HepG2 (cell line): ENCODE results near the gene ANTXR1. TPM values are rescaled to one million over a fixed set of nuclear protein-coding genes. Genes with fewer than 3 reads are reported as not detected.

Experiments used
- ATAC-seq: fragments of 200-7000 bp; cut with Tn5 transposase; 3 replicates; pipeline ENCODE4 v1.9.1; 2020; ENCODE audit warnings: mild to moderate bottlenecking, moderate library complexity
- BruUV-seq: library from RNA; stranded (reverse); fragments of 400-500 nt; replicated peaks from 2 replicates; lab custom pipeline; 2021; lab: Mats Ljungman, UMichigan
- CTCF ChIA-PET: fragments of 300-600 bp; formaldehyde crosslinking; extraction: SDS; loops from one replicate; lab custom pipeline; 2021; ENCODE audit warnings: low total read pairs, inconsistent platforms, low intra/inter-chr PET ratio; lab: Yijun Ruan, JAX
- POLR2A ChIA-PET: fragments of 350-600 bp; sonication (Branson Sonifier 250); formaldehyde crosslinking; loops from one replicate; lab custom pipeline; 2020; ENCODE audit warnings: antibody characterized with exemption, inconsistent platforms; lab: Yijun Ruan, JAX
- DNase-seq: peaks from one replicate; pipeline ENCODE4 v3.0.0-alpha.2; 2015; ENCODE audit warnings: low spot score
- FAIRE-seq: peaks from 3 replicates; lab custom pipeline; 2011; peaks lifted over from hg19 to GRCh38; lab: Jason Lieb, UNC
- H2AFZ ChIP-seq: one replicate; pipeline ENCODE4 v1.6.1; 2011; ENCODE audit warnings: low read length, inconsistent platforms
- H3K27ac ChIP-seq: fragments of 300-600 bp; 3 replicates; pipeline ENCODE4 v1.8.0; 2011; ENCODE audit warnings: mixed run types, mild to moderate bottlenecking, mixed read lengths, low read length, inconsistent platforms; ENCODE audit not compliant: insufficient read depth; ENCODE audit errors: extremely low read length
- H3K27me3 ChIP-seq, 2 experiments: fragments of 200-600 bp in 1 of 2; 2 replicates in 1 of 2; 3 replicates in 1 of 2; pipeline versions ENCODE4 v1.6.0 to v1.8.0; 2011; ENCODE audit warnings: low read length in 2 of 2, mild to moderate bottlenecking in 2 of 2, moderate library complexity in 2 of 2, inconsistent platforms in 1 of 2; ENCODE audit not compliant: insufficient read depth in 2 of 2, control insufficient read depth in 1 of 2
- H3K36me3 ChIP-seq, 2 experiments: fragments of 200-600 bp in 1 of 2; replicated peaks in 1 of 2; 2 replicates in 1 of 2; 3 replicates in 1 of 2; pipeline versions ENCODE4 v1.5.1 to v1.8.0; 2011; ENCODE audit warnings: low read length in 2 of 2, inconsistent platforms in 1 of 2; ENCODE audit not compliant: insufficient read depth in 2 of 2, control insufficient read depth in 1 of 2
- H3K4me1 ChIP-seq: 2 replicates; pipeline ENCODE4 v1.5.1; 2012; ENCODE audit warnings: low read length, inconsistent platforms; ENCODE audit not compliant: insufficient read depth
- H3K4me2 ChIP-seq: 2 replicates; pipeline ENCODE4 v1.6.0; 2011; ENCODE audit warnings: low read depth, low read length, inconsistent platforms
- H3K4me3 ChIP-seq, 3 experiments: fragments of 200-600 bp in 1 of 3; sonication (generic), shearing (Covaris generic) in 1 of 3; replicated peaks in 1 of 3; 2 replicates each; pipeline ENCODE4 v1.5.1; 2011 to 2016; ENCODE audit warnings: low read length in 3 of 3, inconsistent platforms in 2 of 3, low read depth in 2 of 3, mild to moderate bottlenecking in 2 of 3, control low read depth in 1 of 3, mixed read lengths in 1 of 3; ENCODE audit not compliant: insufficient read depth in 1 of 3
- H3K79me2 ChIP-seq: one replicate; pipeline ENCODE4 v1.6.1; 2011; ENCODE audit warnings: low read length, inconsistent platforms; ENCODE audit not compliant: insufficient read depth
- H3K9ac ChIP-seq: 2 replicates; pipeline ENCODE4 v1.6.0; 2011; ENCODE audit warnings: mild to moderate bottlenecking, low read depth, low read length, inconsistent platforms; ENCODE audit not compliant: insufficient read depth
- H3K9me3 ChIP-seq: 2 replicates; pipeline ENCODE4 v1.5.1; 2012; ENCODE audit warnings: mild to moderate bottlenecking, low read length
- H4K20me1 ChIP-seq: 2 replicates; pipeline ENCODE4 v1.6.0; 2011; ENCODE audit warnings: inconsistent platforms, mild to moderate bottlenecking, low read length, moderate library complexity; ENCODE audit not compliant: insufficient read depth
- ATF7-NPFF ChIP-seq: sonication (generic); formaldehyde crosslinking; IDR thresholded peaks from 2 replicates; pipeline ENCODE4 v1.8.1; 2023; ENCODE audit warnings: mild to moderate bottlenecking, low read depth, missing genetic modification reagents, moderate library complexity
- HOXA7 ChIP-seq: sonication (generic); formaldehyde crosslinking; IDR thresholded peaks from 2 replicates; pipeline ENCODE4 v1.8.1; 2022; ENCODE audit warnings: mild to moderate bottlenecking, missing genetic modification reagents, moderate library complexity
- ZNF34 ChIP-seq: sonication (generic); formaldehyde crosslinking; IDR thresholded peaks from 2 replicates; pipeline ENCODE4 v1.4.0; 2020; ENCODE audit warnings: mild to moderate bottlenecking, missing genetic modification reagents, borderline replicate concordance
- ZNF687 ChIP-seq: sonication (generic); formaldehyde crosslinking; IDR thresholded peaks from 2 replicates; pipeline ENCODE4 v1.5.1; 2020; ENCODE audit warnings: mild to moderate bottlenecking, missing genetic modification reagents, moderate library complexity
- WGBS: methylation state at CpG from one replicate; pipeline ENCODE4 v1.1.6; 2017; ENCODE audit warnings: low lambda C conversion rate; 5-methylcytosine and 5-hydroxymethylcytosine counted together
- in situ Hi-C: cut with HindIII; loops from 2 replicates; pipeline ENCODE4 v1.10.0; 2017; ENCODE audit warnings: low pct_unique_long_range_greater_than_20kb; ENCODE audit not compliant: extremely low pct_ligation_motif_present
- intact Hi-C: fragments of 100-400 bp; cut with micrococcal nuclease; formaldehyde crosslinking; loops from one replicate; pipeline ENCODE4 v1.10.0; 2022; ENCODE audit not compliant: unreplicated experiment
- polyA plus RNA-seq, 8 experiments: library from polyadenylated mRNA; depleted of rRNA in 3 of 8; stranded (reverse) in 7 of 8; unstranded in 1 of 8; fragments of >200 nt; fragmentation: Illumina TruSeq in 4 of 8; extraction: Trizol in 4 of 8; gene quantifications; 2 replicates each; pipeline versions ENCODE4 v1.2.1 to v1.2.3, GENCODE V29; 2011 to 2016; ENCODE audit warnings: low read depth in 4 of 8, missing spikeins in 1 of 8, mixed read lengths in 1 of 8; ENCODE audit not compliant: insufficient read depth in 1 of 8
- total RNA-seq, 5 experiments: library from RNA; depleted of rRNA; stranded (reverse); fragments of >200 nt; fragmentation: Illumina TruSeq; extraction: Trizol; gene quantifications; 2 replicates each; pipeline ENCODE4 v1.2.3, GENCODE V29; 2016; ENCODE audit warnings: low read depth in 1 of 5

The ANTXR1 gene
- total and polyA plus RNA-seq, 2 of the 13 experiments (the other 11 are each of a cell fraction or from before 2014, with no cell fraction given) = 4.5 to 12.7 TPM

- BruUV-seq = no TSS peak
- WGBS = 5% methylated on average over 2 of the region's 2 CpGs
- Histone ChIP-seq H3K27me3 (peaks cover 0 to 30% of the 10 kb centered on the region in 2 experiments; a peak in 3 of 5 replicates), H3K4me2 (no peak overlapping the region), H2AFZ (no peak overlapping the region), H3K9me3 (no peaks in the 10 kb centered on the region), H3K36me3 (no peaks in the 10 kb centered on the region), H3K9ac (no peak overlapping the region), H3K27ac (no peak overlapping the region), H4K20me1 (no peaks in the 10 kb centered on the region), H3K4me1 (no peaks in the 10 kb centered on the region), H3K4me3 (no peak overlapping the region)
- in situ Hi-C loops = no loop called here
- ChIA-PET POLR2A (no interaction called here), CTCF (no interaction called here)
- DNase-seq (no peak), ATAC-seq (no peak)
- TF ChIP-seq ZNF34 (CRISPR knock-in tag) = no peak
- TF ChIP-seq HOXA7 (CRISPR knock-in tag) = no peak
- TF ChIP-seq ZNF687 (CRISPR knock-in tag) = no peak
- TF ChIP-seq ATF7-NPFF (CRISPR knock-in tag) = no peak
- TF ChIP-seq, all 625 proteins: peak for 0
- no peak for FAIRE-seq
- H3K79me2 ChIP-seq = no peaks in the 10 kb centered on the region
- intact Hi-C loops = no loop called here
Observed at GRCh38 chr2:68975844-68976243, 37.1 kb upstream of the ANTXR1 start.
